Neural cell (in vitro differentiated cells): Measurements from ENCODE around the gene RAB44. TPM values are rescaled to one million over a fixed set of nuclear protein-coding genes. Genes with fewer than 3 reads are reported as not detected.

Source experiments
- H2AFZ ChIP-seq: fragments of 200-600, 300-800 bp; sonication (generic), shearing (Covaris generic); 2 replicates; pipeline ENCODE4 v1.6.0; 2014; ENCODE audit warnings: low read depth, mild to moderate bottlenecking, antibody characterized with exemption, low read length, moderate library complexity
- H3F3A ChIP-seq: fragments of 200-600 bp; shearing (Covaris generic); 2 replicates; pipeline ENCODE4 v1.6.1; 2016; ENCODE audit warnings: mild to moderate bottlenecking, moderate library complexity, mixed read lengths, antibody characterized with exemption, low read length; ENCODE audit not compliant: insufficient read depth, poor library complexity, severe bottlenecking
- H3K27ac ChIP-seq: fragments of 200-600, 300-800 bp; sonication (generic), shearing (Covaris generic); 2 replicates; pipeline ENCODE4 v1.5.1; 2014; ENCODE audit warnings: mild to moderate bottlenecking, low read length, moderate library complexity
- H3K27me3 ChIP-seq: fragments of 300-800, 200-600 bp; sonication (generic), shearing (Covaris generic); 2 replicates; pipeline ENCODE4 v1.6.0; 2014; ENCODE audit warnings: mild to moderate bottlenecking, low read depth, low read length, moderate library complexity; ENCODE audit not compliant: insufficient read depth
- H3K36me3 ChIP-seq: fragments of 300-800, 200-600 bp; sonication (generic), shearing (Covaris generic); 2 replicates; pipeline ENCODE4 v1.5.1; 2014; ENCODE audit warnings: mild to moderate bottlenecking, antibody characterized with exemption, low read length, moderate library complexity; ENCODE audit not compliant: insufficient read depth
- H3K4me2 ChIP-seq: fragments of 300-800, 200-600 bp; sonication (generic), shearing (Covaris generic); 2 replicates; pipeline ENCODE4 v1.6.0; 2014; ENCODE audit warnings: mild to moderate bottlenecking, low read length
- H3K4me3 ChIP-seq: fragments of 300-800, 200-600 bp; sonication (generic), shearing (Covaris generic); 2 replicates; pipeline ENCODE4 v1.5.1; 2014; ENCODE audit warnings: mild to moderate bottlenecking, low read length, moderate library complexity
- H3K79me2 ChIP-seq: fragments of 200-600 bp; shearing (Covaris generic); replicated peaks from 2 replicates; pipeline ENCODE4 v1.6.0; 2014; ENCODE audit warnings: mild to moderate bottlenecking, low read length, moderate library complexity; ENCODE audit not compliant: insufficient read depth
- H3K9ac ChIP-seq: fragments of 300-800, 200-600 bp; sonication (generic), shearing (Covaris generic); 2 replicates; pipeline ENCODE4 v1.6.1; 2016; ENCODE audit warnings: mild to moderate bottlenecking, low read length, mixed read lengths
- H3K9me2 ChIP-seq: fragments of 200-600 bp; shearing (Covaris generic); 2 replicates; pipeline ENCODE4 v1.6.1; 2016; ENCODE audit warnings: mild to moderate bottlenecking, low read length, mixed read lengths; ENCODE audit not compliant: insufficient read depth
- H3K9me3 ChIP-seq: fragments of 200-600, 300-800 bp; sonication (generic), shearing (Covaris generic); 2 replicates; pipeline ENCODE4 v1.6.1; 2016; ENCODE audit warnings: mild to moderate bottlenecking, mixed run types, low read length, moderate library complexity, mixed read lengths
- H4K20me1 ChIP-seq: fragments of 200-600 bp; shearing (Covaris generic); 2 replicates; pipeline ENCODE4 v1.6.1; 2016; ENCODE audit warnings: mild to moderate bottlenecking, mixed run types; ENCODE audit not compliant: insufficient read depth
- EP300 ChIP-seq: fragments of 450-650 bp; conservative IDR thresholded peaks from 2 replicates; pipeline ENCODE4 v1.6.1; 2014; ENCODE audit warnings: antibody characterized with exemption, mild to moderate bottlenecking, moderate library complexity; ENCODE audit not compliant: poor library complexity, severe bottlenecking
- EZH2 ChIP-seq: fragments of 200-600, 300-800 bp; shearing (Covaris generic), sonication (generic); IDR thresholded peaks from 2 replicates; pipeline ENCODE4 v1.6.1; 2014; ENCODE audit warnings: antibody characterized with exemption, low read length, borderline replicate concordance, mild to moderate bottlenecking; ENCODE audit not compliant: insufficient read depth, poor library complexity, severe bottlenecking
- MXI1 ChIP-seq: fragments of 450-650 bp; conservative IDR thresholded peaks from 2 replicates; pipeline ENCODE4 v1.6.1; 2014; ENCODE audit warnings: antibody characterized with exemption, mild to moderate bottlenecking; ENCODE audit not compliant: poor library complexity, severe bottlenecking
- POLR2AphosphoS5 ChIP-seq: IDR thresholded peaks from 2 replicates; pipeline ENCODE4 v1.6.1; 2012
- RAD21 ChIP-seq: fragments of 450-650 bp; conservative IDR thresholded peaks from 2 replicates; pipeline ENCODE4 v1.6.1; 2014; ENCODE audit warnings: antibody characterized with exemption, mild to moderate bottlenecking, moderate library complexity
- SMC3 ChIP-seq: fragments of 450-650 bp; conservative IDR thresholded peaks from 2 replicates; pipeline ENCODE4 v1.6.1; 2014; ENCODE audit warnings: antibody characterized with exemption, mild to moderate bottlenecking, moderate library complexity; ENCODE audit not compliant: poor library complexity
- TAF1 ChIP-seq: IDR thresholded peaks from 2 replicates; pipeline ENCODE4 v1.6.1; 2012; ENCODE audit warnings: low read depth
- polyA plus RNA-seq: library from polyadenylated mRNA; depleted of rRNA; stranded (reverse); fragments of >200 nt; gene quantifications from 2 replicates; pipeline ENCODE4 v1.2.3, GENCODE V29; 2014
- TF ChIP-seq, protein P1 (sequence below): fragments of 450-650 bp; IDR thresholded peaks from 2 replicates; pipeline ENCODE4 v1.5.1; 2014; ENCODE audit warnings: antibody characterized with exemption, mild to moderate bottlenecking, moderate library complexity; ENCODE audit not compliant: poor library complexity, severe bottlenecking
- TF ChIP-seq, protein P2 (sequence below): IDR thresholded peaks from 2 replicates; pipeline ENCODE4 v1.6.1; 2012; ENCODE audit warnings: borderline replicate concordance

RAB44 gene
- polyA plus RNA-seq, 1 donor from 2014 or later: not detected

DNA sequence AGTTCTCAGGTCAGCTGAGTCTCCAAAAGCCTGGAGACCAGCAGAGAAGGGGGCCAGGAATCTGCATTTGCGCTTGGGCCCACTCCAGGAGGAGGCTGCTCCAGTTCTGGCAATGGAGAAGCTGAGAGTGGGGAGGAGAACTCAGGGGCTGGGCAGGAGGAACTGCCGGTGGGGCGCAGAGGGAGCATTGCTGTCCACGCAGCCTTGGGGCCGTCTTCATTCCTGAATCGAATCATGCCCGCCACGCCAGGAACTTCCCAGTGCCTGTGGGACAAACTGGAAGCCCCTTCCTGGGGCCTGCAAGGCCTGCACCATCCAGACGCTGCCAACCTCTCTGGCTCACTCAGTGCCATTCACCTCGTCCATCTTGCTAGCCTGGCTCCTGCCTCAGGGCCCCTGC is 16.9 kb downstream of the RAB44 start:
- Histone ChIP-seq H3K9ac (no peak overlapping the region), H3K9me3 (no peaks in the 10 kb centered on the region), H3K9me2 (no peaks in the 10 kb centered on the region), H3K27ac (no peak overlapping the region), H3K4me2 (no peak overlapping the region), H3K36me3 (no peaks in the 10 kb centered on the region), H2AFZ (no peak overlapping the region), H4K20me1 (no peaks in the 10 kb centered on the region), H3K4me3 (no peak overlapping the region), H3K79me2 (no peaks in the 10 kb centered on the region), H3K27me3 (no peaks in the 10 kb centered on the region), H3F3A (no peaks in the 10 kb centered on the region)
- no peak for TF ChIP-seq POLR2AphosphoS5
- TF ChIP-seq EP300: no peak
- TF ChIP-seq, protein P1, sequence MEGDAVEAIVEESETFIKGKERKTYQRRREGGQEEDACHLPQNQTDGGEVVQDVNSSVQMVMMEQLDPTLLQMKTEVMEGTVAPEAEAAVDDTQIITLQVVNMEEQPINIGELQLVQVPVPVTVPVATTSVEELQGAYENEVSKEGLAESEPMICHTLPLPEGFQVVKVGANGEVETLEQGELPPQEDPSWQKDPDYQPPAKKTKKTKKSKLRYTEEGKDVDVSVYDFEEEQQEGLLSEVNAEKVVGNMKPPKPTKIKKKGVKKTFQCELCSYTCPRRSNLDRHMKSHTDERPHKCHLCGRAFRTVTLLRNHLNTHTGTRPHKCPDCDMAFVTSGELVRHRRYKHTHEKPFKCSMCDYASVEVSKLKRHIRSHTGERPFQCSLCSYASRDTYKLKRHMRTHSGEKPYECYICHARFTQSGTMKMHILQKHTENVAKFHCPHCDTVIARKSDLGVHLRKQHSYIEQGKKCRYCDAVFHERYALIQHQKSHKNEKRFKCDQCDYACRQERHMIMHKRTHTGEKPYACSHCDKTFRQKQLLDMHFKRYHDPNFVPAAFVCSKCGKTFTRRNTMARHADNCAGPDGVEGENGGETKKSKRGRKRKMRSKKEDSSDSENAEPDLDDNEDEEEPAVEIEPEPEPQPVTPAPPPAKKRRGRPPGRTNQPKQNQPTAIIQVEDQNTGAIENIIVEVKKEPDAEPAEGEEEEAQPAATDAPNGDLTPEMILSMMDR: no peak
- no peak for TF ChIP-seq SMC3
- no peak for TF ChIP-seq TAF1
- no peak for TF ChIP-seq EZH2
- no peak for TF ChIP-seq MXI1
- no peak for TF ChIP-seq RAD21
- TF ChIP-seq, protein P2, sequence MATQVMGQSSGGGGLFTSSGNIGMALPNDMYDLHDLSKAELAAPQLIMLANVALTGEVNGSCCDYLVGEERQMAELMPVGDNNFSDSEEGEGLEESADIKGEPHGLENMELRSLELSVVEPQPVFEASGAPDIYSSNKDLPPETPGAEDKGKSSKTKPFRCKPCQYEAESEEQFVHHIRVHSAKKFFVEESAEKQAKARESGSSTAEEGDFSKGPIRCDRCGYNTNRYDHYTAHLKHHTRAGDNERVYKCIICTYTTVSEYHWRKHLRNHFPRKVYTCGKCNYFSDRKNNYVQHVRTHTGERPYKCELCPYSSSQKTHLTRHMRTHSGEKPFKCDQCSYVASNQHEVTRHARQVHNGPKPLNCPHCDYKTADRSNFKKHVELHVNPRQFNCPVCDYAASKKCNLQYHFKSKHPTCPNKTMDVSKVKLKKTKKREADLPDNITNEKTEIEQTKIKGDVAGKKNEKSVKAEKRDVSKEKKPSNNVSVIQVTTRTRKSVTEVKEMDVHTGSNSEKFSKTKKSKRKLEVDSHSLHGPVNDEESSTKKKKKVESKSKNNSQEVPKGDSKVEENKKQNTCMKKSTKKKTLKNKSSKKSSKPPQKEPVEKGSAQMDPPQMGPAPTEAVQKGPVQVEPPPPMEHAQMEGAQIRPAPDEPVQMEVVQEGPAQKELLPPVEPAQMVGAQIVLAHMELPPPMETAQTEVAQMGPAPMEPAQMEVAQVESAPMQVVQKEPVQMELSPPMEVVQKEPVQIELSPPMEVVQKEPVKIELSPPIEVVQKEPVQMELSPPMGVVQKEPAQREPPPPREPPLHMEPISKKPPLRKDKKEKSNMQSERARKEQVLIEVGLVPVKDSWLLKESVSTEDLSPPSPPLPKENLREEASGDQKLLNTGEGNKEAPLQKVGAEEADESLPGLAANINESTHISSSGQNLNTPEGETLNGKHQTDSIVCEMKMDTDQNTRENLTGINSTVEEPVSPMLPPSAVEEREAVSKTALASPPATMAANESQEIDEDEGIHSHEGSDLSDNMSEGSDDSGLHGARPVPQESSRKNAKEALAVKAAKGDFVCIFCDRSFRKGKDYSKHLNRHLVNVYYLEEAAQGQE: no peak

DNA sequence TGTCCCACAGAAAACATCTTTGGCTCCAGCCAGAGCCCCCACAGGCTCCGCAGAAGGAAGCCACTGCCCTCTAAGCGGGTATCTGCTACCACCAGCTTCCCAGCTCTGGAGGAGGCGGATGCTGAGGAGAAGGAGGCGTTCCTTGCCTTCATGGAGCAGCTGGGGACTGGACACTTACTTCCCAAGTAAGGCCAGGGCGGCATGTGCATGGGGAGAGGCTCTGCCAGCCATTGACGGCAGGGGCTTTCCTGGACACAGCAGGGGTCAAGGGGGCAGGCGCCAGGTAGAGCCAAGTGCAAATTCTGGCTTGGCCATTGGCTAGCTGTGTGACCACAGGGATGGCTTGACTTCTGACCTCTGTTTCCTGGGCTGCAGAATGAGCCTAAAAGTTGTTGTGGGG is 17.8 kb downstream of the RAB44 start:
- no peak overlapping the region for H2AFZ ChIP-seq
- H4K20me1 ChIP-seq: no peaks in the 10 kb centered on the region
- TF ChIP-seq RAD21 (no peak), TAF1 (no peak)
- H3K4me3 ChIP-seq: no peak overlapping the region
- no peak overlapping the region for H3K9ac ChIP-seq
- no peak overlapping the region for H3K27ac ChIP-seq
- H3F3A ChIP-seq: no peaks in the 10 kb centered on the region
- no peaks in the 10 kb centered on the region for H3K79me2 ChIP-seq
- no peaks in the 10 kb centered on the region for H3K27me3 ChIP-seq
- no peaks in the 10 kb centered on the region for H3K36me3 ChIP-seq
- H3K9me3 ChIP-seq: no peaks in the 10 kb centered on the region
- no peaks in the 10 kb centered on the region for H3K9me2 ChIP-seq
- H3K4me2 ChIP-seq: no peak overlapping the region
